Stimulated activated CD4-positive, alpha-beta T cell treated with anti-CD3 and anti-CD28 coated beads, TNF-alpha, amount 100 ng/mL, for 48 hours (primary cell): Measurements from ENCODE around the gene MTHFS.
A peak's percentile ranks its signal among the peaks of the same experiment; 100 is the strongest.

ENCODE experiments used
- DNase-seq, 3 donors: peaks; one replicate each; pipeline ENCODE4 v3.0.0-alpha.2; 2020; ENCODE audit warnings: low read depth in 3 of 3

MTHFS gene

DNA sequence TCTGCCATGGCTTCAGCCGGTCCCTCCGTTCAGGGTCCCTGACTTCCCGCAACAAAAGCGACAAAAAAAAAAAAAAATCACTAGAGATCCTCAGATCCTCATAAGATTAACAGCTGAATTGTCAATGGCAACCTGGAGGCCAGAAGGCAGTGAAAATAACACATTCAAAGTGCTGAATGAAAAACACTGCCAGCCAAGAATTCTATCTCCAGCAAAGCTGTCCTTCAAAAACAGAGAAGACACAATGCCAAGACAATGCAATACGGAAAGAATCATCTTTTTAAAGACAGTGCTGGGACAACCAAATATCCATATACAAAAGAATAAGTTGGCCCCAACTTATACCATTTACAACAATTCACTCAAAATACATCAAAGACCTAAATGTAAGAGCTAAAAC is 21.6 kb downstream of the MTHFS start:
- DNase-seq = no peak

- DNase-seq = no peak
Measured at GRCh38 chr15:79874242-79874641, 22.6 kb downstream of the MTHFS start.

DNA sequence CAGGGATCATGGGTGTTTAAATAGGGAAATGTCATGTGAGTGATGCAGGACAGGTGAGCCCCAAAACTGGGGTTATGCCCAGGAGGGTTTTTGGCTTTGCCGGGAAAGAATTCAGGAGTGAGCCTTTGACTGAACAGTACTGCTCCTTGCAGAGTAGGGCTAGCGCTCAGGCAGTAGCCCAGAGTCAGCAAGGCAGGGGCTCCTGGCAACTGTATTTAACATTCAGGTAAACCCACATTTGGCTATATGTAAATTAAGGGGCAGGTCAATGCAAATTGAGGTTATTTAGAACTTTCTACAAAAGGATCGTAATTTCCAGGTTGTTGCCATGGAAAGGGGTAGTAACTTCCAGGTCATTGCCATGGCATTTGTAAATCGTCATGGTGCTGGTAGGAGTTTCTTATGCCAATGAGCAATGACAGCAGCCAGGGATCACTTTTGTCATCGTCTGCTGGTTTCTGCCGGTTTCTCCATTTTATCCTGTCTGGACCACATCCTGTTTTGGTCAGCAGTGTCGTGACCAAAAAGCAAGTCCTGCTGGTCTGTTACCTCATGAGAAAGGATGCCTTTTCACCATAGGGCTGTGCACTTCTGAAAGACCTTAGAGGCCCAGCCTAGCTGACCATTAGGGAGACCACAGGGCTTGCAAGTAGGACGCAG is 24.3 kb downstream of the MTHFS start:
- no peak for DNase-seq

- no peak for DNase-seq
Measured at GRCh38 chr15:79868554-79868953, 28.3 kb downstream of the MTHFS start.

- DNase-seq = no peak
Measured at GRCh38 chr15:79863886-79864285, 32.9 kb downstream of the MTHFS start.

GRCh38 chr15:79862191-79862590 is 34.6 kb downstream of the MTHFS start:
- no peak for DNase-seq

- DNase-seq = no peak
Measured at GRCh38 chr15:79860661-79861060, 36.2 kb downstream of the MTHFS start.

DNA sequence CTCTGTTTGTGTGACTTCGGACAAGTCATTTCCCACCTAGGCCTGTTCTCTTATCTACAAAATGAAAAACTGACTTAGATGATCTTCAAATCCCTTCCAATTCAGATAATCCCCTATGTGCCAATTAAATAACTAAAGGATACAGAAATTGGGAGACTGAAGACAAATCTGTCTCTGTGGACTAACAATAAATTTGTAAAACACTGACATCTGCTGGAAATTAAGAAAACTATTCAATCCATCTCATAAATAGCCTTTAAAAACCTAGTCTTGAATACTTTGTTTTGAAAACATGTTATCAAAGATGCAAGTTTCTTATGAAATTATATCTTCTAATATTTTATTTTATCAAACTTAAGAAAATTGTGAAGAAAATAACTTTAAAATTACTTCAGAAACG is 38.3 kb downstream of the MTHFS start:
- DNase-seq = no peak

GRCh38 chr15:79853492-79854328 is 43.1 kb downstream of the MTHFS start:
- DNase-seq = peak; percentile 37 to 58 (median 47)

- DNase-seq = no peak
Measured at GRCh38 chr15:79849789-79850188, 47.0 kb downstream of the MTHFS start.

DNA sequence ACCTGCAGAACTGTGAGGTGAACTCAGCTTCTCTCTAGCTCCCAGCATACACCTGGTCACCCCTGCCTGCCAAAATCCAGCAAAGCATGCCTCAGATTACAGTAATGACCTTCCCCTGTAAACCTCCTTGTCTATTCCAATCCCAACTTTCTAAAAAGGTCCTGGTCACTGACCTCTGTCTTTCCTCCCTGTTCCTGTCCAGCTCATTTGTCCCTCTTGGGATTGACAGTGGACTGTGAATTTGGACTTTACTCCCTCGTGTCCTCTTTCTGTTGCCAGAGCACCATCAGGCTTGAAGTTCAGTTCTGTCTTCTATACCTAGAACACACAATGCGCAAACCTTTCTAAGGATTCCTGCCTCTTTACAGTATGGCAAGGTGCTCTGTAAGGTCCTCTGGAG is 50.3 kb downstream of the MTHFS start:
- no peak for DNase-seq

DNA sequence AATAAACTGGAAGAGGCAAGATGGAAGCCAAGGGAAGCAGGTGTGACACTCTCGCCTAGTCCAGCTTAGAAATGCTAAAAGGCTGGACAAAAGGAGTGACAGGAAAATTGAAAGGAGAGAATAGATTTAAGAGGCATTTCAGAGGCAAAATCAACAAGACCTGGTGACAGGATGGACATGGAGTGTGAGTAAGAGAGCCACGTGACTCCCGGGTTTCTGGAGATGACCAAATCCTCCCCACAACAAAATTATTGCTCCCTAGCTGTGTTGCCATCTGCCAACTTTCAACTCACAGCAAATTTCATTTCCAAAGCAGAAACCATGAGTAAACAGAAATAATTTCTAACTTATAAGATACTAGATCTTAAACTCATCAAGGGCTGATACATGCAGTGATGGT is 52.6 kb downstream of the MTHFS start:
- no peak for DNase-seq

- no peak for DNase-seq
Measured at GRCh38 chr15:79837846-79838245, 59.0 kb downstream of the MTHFS start.

DNA sequence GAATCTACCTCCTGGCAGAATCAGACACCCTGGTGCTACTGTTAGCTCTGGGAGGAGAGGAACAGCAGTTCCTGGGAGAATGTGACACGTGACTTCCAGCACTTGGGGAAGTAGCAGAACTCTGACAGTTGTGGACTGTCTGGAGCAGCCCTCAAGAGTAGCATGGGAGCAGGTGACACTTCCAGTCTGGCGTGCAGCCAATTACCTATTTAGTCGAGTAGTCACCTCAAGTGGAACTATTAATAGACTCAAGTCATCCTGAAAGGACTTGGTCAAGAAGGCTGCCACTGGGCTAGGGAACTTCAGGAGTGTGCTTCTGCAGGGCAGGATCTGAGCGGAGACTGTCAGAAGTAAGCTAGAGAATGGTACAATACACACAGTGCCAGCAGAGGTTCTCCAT is 62.3 kb downstream of the MTHFS start:
- no peak for DNase-seq

GRCh38 chr15:79832367-79833120 is 64.3 kb downstream of the MTHFS start:
- no peak for DNase-seq

DNA sequence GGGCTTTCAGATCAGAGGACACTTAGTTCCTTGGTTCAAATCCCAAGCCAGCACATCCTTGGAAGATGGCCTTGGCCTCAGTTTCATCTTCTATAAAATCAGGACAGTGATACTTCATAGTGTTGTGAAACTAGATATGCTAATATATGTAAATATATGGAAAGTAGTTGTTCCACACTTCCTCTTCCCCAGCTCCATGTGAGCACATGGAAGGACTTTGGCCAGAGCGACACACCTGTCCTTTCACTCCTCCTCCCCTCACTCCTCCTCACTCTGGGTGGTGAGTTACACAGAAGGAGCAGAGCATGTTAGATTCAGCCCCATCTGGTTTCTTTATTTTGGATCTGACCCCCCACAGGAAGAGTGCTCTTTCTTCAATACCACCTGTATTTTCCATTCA is 65.2 kb downstream of the MTHFS start:
- no peak for DNase-seq

GRCh38 chr15:79829950-79830349 is 66.9 kb downstream of the MTHFS start:
- DNase-seq = no peak

- DNase-seq = no peak
Measured at GRCh38 chr15:79828447-79828846, 68.4 kb downstream of the MTHFS start.

DNA sequence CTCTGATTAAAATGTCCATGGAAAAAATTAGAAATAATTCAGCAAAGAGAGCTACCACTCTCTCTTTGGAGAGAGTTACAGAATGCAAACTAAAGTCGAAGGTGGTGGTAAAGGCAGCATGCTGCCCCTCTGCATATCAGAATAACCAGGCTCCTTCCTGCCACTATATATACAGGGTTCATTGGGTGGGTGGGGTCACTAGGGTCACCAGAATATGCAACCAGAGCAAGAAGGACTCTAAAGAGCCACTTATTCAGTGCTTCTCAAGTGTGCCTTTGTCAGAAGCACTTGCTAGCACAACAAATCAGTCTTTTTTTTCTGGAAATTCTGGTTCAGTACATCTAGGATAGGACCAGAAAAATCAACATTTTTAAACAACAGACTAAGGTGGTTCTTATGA is 70.0 kb downstream of the MTHFS start:
- DNase-seq = no peak

DNA sequence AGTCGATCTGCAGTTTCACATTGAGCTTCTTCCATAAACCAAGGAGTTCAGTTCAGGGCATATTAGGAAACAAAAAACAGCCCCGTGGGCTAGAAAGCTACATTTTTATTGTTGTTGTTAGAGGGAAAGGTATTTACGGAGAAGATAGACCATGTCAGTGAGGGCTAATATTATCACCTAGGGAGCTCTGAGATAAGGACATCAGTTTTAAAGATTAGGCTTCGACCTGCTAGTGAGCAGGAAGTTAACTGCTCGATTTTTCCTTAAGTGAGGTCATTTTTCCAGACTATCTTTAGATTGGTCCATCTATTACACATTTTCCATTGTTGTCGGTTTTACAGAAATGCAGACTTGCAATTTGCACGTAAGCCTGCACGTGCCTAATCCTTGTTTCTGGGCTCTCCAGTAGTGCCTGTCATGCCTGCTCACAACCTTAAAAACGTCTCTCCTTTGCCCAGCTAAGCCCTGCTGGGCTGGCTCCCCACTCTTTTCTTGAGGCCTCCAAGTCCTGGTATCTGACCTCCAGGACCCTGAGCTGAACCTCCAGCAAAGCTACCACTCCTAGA is 72.6 kb downstream of the MTHFS start:
- no peak for DNase-seq

- no peak for DNase-seq
Measured at GRCh38 chr15:79820820-79821219, 76.0 kb downstream of the MTHFS start.

- DNase-seq = no peak
Measured at GRCh38 chr15:79820176-79820575, 76.6 kb downstream of the MTHFS start.
